Measurements from ENCODE around the gene GMPPA. TPM values are rescaled to one million over a fixed set of nuclear protein-coding genes. Genes with fewer than 3 reads are reported as not detected.

The GMPPA gene
- total and polyA plus RNA-seq, 9 of the 15 experiments (the other 6 are each of a cell fraction or from before 2014, with no cell fraction given): 7.0 to 101 (median 66.7) TPM

- no TSS peak for BruUV-seq (replicated peaks)
- FAIRE-seq (peak; percentile 96), DNase-seq (ENCODE audit: extremely low read depth in 1 of 4, low spot score in 3 of 4) (peak; percentile 83 to 95 (median 88))
- peak; percentile 91 for TF ChIP-seq GATA2 (CRISPR knock-in tag; IDR thresholded peaks at IDR 0.05)
- TF ChIP-seq NRF1 (conservative IDR thresholded peaks at IDR 0.05 in 1 of 2, IDR thresholded peaks at IDR 0.05 in 1 of 2): 0 out of 4 replicates have a peak, but pooled peaks of 1 of the 2 experiments have one; percentile 10
- no peak for TF ChIP-seq GTF3C2 (IDR thresholded peaks at IDR 0.05; ENCODE audit: borderline replicate concordance, extremely low read depth, insufficient read length)
- TF ChIP-seq RBM17 (IDR thresholded peaks at IDR 0.05; ENCODE audit: borderline replicate concordance, low read depth, low read length): no peak
- TF ChIP-seq ATF7 (IDR thresholded peaks at IDR 0.05): peak; percentile 44; the same call in 1 of the 2 replicates
- TF ChIP-seq RCOR1 (IDR thresholded peaks at IDR 0.05; ENCODE audit: borderline replicate concordance in 1 of 2, low read depth in 2 of 2, low read length in 2 of 2): peak; percentile 39 to 92; a peak in 3 of 4 replicates
- no peak for TF ChIP-seq CREB3 (tag; conservative IDR thresholded peaks at IDR 0.05; ENCODE audit: low read depth)
Observed at GRCh38 chr2:219509780-219510511, 11.3 kb downstream of the GMPPA start.

More at GRCh38 chr2:219509780-219510511, 11.3 kb downstream of the GMPPA start:
- peak overlapping the region; percentile 89 for H3K27ac ChIP-seq (ENCODE audit: extremely low read depth, low read depth, low read length)
- H3K9me3 ChIP-seq (replicated peaks; ENCODE audit: control insufficient read depth, insufficient read depth, low read depth, low read length): no peaks in the 10 kb centered on the region
- peak overlapping the region; percentile 38; the same call in 1 of the 2 replicates for H2AFZ ChIP-seq (ENCODE audit: low read depth, low read length)
- no peaks in the 10 kb centered on the region for H4K20me1 ChIP-seq (replicated peaks; ENCODE audit: control insufficient read depth, insufficient read depth, low read length)
- in situ Hi-C loops (cut with MboI): no loop called here
- peak overlapping the region; percentile 78 for H3K4me2 ChIP-seq (ENCODE audit: insufficient read depth, low read length)
- ATAC-seq: peak; percentile 71
- H3K9ac ChIP-seq (ENCODE audit: insufficient read depth in 1 of 2, low read depth in 2 of 2, low read length in 2 of 2): peak overlapping the region; percentile 63 to 78
- H3K9me1 ChIP-seq (ENCODE audit: control insufficient read depth, insufficient read depth, low read length): no peaks in the 10 kb centered on the region
- peaks cover 68 to 98% of the 10 kb centered on the region in 2 experiments for H3K4me1 ChIP-seq (replicated peaks in 1 of 2; ENCODE audit: control insufficient read depth in 2 of 2, insufficient read depth in 2 of 2, low read length in 2 of 2)
- intact Hi-C loops (cut with micrococcal nuclease): loop anchor here (1.0 kb wide), 3 partner anchors 11 to 16 kb away; partner anchors contain the start of gene GMPPA
- peaks cover 27% of the 10 kb centered on the region; the same call in 1 of the 3 replicates for H3K36me3 ChIP-seq (ENCODE audit: control insufficient read depth, insufficient read depth, low read length)
- CTCF ChIA-PET (ENCODE audit: low intra/inter-chr PET ratio): interaction anchor here (0.7 to 1.4 kb wide), 4 partner anchors 14 to 107 kb away, joined by 3 to 8 read pairs (median 4); a partner anchor contains a TSS
- H3K79me2 ChIP-seq (ENCODE audit: control insufficient read depth, insufficient read depth, low read length): peaks cover 7% of the 10 kb centered on the region
- no peaks in the 10 kb centered on the region for H3K27me3 ChIP-seq (ENCODE audit: control insufficient read depth in 2 of 2, insufficient read depth in 2 of 2, low read length in 2 of 2)
- H3K4me3 ChIP-seq: no peak overlapping the region
- WGBS (ENCODE audit: insufficient coverage, low coverage, missing lambda C conversion rate): 0% methylated on average over 9 of the region's 26 CpGs
- POLR2A ChIA-PET: interaction anchor here (0.6 to 3.4 kb wide), 4 partner anchors 10 to 18 kb away, joined by 3 to 37 read pairs (median 3); partner anchors contain the start of gene GMPPA

Data from K562 (cell line).